ENCODE results near the gene AGR3. TPM values are rescaled to one million over a fixed set of nuclear protein-coding genes. Genes with fewer than 3 reads are reported as not detected.

The AGR3 gene
- total and polyA plus RNA-seq, 3 experiments from 2014 or later = not detected

DNA sequence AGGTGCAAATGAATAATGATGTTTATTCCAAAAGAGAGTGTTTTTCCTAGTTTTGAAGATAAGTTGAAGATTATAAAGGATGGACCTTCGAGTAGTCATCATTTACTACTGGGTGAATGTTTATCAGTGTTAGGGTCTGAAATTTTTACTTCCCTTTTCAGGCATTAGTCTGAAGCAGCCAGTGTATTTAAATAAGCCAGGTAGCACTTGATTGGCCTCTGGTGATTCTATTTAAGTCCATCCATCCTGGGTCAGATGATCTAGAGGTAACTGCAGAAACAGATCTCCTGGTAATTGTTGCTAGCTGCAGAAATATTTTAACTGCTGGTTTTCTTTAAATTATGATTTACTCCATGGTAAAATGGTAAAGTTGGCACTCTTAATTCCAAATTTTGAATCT, 42.9 kb downstream of the AGR3 start:
- Histone ChIP-seq H3K4me1 (ENCODE audit: insufficient read depth, low read length) (no peaks in the 10 kb centered on the region), H3K27ac (ENCODE audit: low read depth, low read length) (no peak overlapping the region), H3K4me3 (ENCODE audit: low read length) (no peak overlapping the region), H3K27me3 (ENCODE audit: insufficient read depth, low read length, poor library complexity, severe bottlenecking) (no peaks in the 10 kb centered on the region), H3K9me3 (ENCODE audit: low read length) (no peaks in the 10 kb centered on the region), H3K36me3 (ENCODE audit: insufficient read depth, low read length) (no peaks in the 10 kb centered on the region)
- Mint-ChIP-seq H3K36me3 (no peaks in the 10 kb centered on the region), H3K27ac (no peak overlapping the region), H3K27me3 (peaks cover 2 to 10% of the 10 kb centered on the region in 2 donors), H3K9me3 (no peaks in the 10 kb centered on the region), H3K4me1 (no peaks in the 10 kb centered on the region), H3K4me3 (no peak overlapping the region)
- CTCF ChIA-PET = no interaction called here
- POLR2A ChIA-PET = no interaction called here
- DNase-seq = no peak

DNA sequence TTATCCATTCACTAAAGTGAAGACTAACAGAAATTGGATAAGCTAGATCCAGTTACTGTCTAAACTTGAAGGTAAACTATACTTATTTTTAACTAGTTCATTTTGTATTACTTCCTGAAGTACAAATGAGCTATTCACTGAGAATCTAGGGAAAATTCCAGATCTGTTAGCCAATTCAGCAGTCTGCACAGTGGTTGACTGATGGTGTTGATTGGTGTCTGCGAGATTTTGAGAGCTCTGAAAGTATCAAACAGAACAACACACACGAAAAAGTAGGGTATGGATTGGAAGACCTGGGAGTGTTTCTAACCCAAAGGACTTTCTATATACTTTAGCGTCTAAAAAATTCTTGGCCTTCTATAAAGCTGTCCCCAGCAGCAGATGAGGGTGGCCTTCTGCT, 43.4 kb downstream of the AGR3 start:
- POLR2A ChIA-PET = no interaction called here
- H3K36me3 ChIP-seq (ENCODE audit: insufficient read depth, low read length) = no peaks in the 10 kb centered on the region
- no peaks in the 10 kb centered on the region for H3K4me1 ChIP-seq (ENCODE audit: insufficient read depth, low read length)
- Mint-ChIP-seq H3K9me3 (no peaks in the 10 kb centered on the region), H3K4me1 (no peaks in the 10 kb centered on the region), H3K27ac (no peak overlapping the region), H3K27me3 (peaks cover 1 to 10% of the 10 kb centered on the region in 2 donors), H3K4me3 (no peak overlapping the region), H3K36me3 (no peaks in the 10 kb centered on the region)
- H3K27me3 ChIP-seq (ENCODE audit: insufficient read depth, low read length, poor library complexity, severe bottlenecking) = no peaks in the 10 kb centered on the region
- CTCF ChIA-PET = no interaction called here
- no peak overlapping the region for H3K27ac ChIP-seq (ENCODE audit: low read depth, low read length)
- DNase-seq = no peak
- no peak overlapping the region for H3K4me3 ChIP-seq (ENCODE audit: low read length)
- H3K9me3 ChIP-seq (ENCODE audit: low read length) = no peaks in the 10 kb centered on the region

- ChIA-PET CTCF (no interaction called here), POLR2A (no interaction called here)
- DNase-seq = no peak
- Histone ChIP-seq H3K27ac (ENCODE audit: low read depth, low read length) (no peak overlapping the region), H3K36me3 (ENCODE audit: insufficient read depth, low read length) (no peaks in the 10 kb centered on the region), H3K4me3 (ENCODE audit: low read length) (no peak overlapping the region), H3K27me3 (ENCODE audit: insufficient read depth, low read length, poor library complexity, severe bottlenecking) (no peaks in the 10 kb centered on the region), H3K4me1 (ENCODE audit: insufficient read depth, low read length) (no peaks in the 10 kb centered on the region), H3K9me3 (ENCODE audit: low read length) (no peaks in the 10 kb centered on the region)
- H3K27me3 Mint-ChIP-seq = peaks cover 0 to 10% of the 10 kb centered on the region in 2 donors
- no peak overlapping the region for H3K4me3 Mint-ChIP-seq
- no peaks in the 10 kb centered on the region for H3K36me3 Mint-ChIP-seq
- H3K4me1 Mint-ChIP-seq = no peaks in the 10 kb centered on the region
- no peaks in the 10 kb centered on the region for H3K9me3 Mint-ChIP-seq
- no peak overlapping the region for H3K27ac Mint-ChIP-seq
These were observed 45.3 kb downstream of the AGR3 start for GRCh38 chr7:16836481-16836880.

- ChIA-PET POLR2A (no interaction called here), CTCF (no interaction called here)
- peaks cover 0 to 17% of the 10 kb centered on the region in 2 donors for H3K27me3 Mint-ChIP-seq
- Histone ChIP-seq H3K9me3 (ENCODE audit: low read length) (no peaks in the 10 kb centered on the region), H3K4me3 (ENCODE audit: low read length) (no peak overlapping the region), H3K27me3 (ENCODE audit: insufficient read depth, low read length, poor library complexity, severe bottlenecking) (no peaks in the 10 kb centered on the region), H3K4me1 (ENCODE audit: insufficient read depth, low read length) (no peaks in the 10 kb centered on the region), H3K27ac (ENCODE audit: low read depth, low read length) (no peak overlapping the region), H3K36me3 (ENCODE audit: insufficient read depth, low read length) (no peaks in the 10 kb centered on the region)
- H3K4me3 Mint-ChIP-seq = no peak overlapping the region
- H3K4me1 Mint-ChIP-seq = no peaks in the 10 kb centered on the region
- peaks cover 0 to 6% (median 0%) of the 10 kb centered on the region in 5 donors for H3K9me3 Mint-ChIP-seq
- H3K36me3 Mint-ChIP-seq = no peaks in the 10 kb centered on the region
- no peak overlapping the region for H3K27ac Mint-ChIP-seq
- DNase-seq = no peak
These were observed 48.4 kb downstream of the AGR3 start for GRCh38 chr7:16833373-16833772.

GRCh38 chr7:16826060-16826459, 55.7 kb downstream of the AGR3 start:
- ChIA-PET CTCF (no interaction called here), POLR2A (no interaction called here)
- Histone ChIP-seq H3K4me1 (ENCODE audit: insufficient read depth, low read length) (no peaks in the 10 kb centered on the region), H3K27me3 (ENCODE audit: insufficient read depth, low read length, poor library complexity, severe bottlenecking) (no peaks in the 10 kb centered on the region), H3K9me3 (ENCODE audit: low read length) (no peaks in the 10 kb centered on the region), H3K27ac (ENCODE audit: low read depth, low read length) (no peak overlapping the region), H3K4me3 (ENCODE audit: low read length) (no peak overlapping the region), H3K36me3 (ENCODE audit: insufficient read depth, low read length) (no peaks in the 10 kb centered on the region)
- Mint-ChIP-seq H3K9me3 (peaks cover 0 to 7% (median 0%) of the 10 kb centered on the region in 5 donors), H3K27ac (no peak overlapping the region), H3K4me3 (no peak overlapping the region), H3K4me1 (no peaks in the 10 kb centered on the region), H3K36me3 (no peaks in the 10 kb centered on the region), H3K27me3 (peaks cover 3 to 57% of the 10 kb centered on the region in 2 donors)
- no peak for DNase-seq

- Histone ChIP-seq H3K4me1 (ENCODE audit: insufficient read depth, low read length) (no peaks in the 10 kb centered on the region), H3K4me3 (ENCODE audit: low read length) (no peak overlapping the region), H3K27me3 (ENCODE audit: insufficient read depth, low read length, poor library complexity, severe bottlenecking) (no peaks in the 10 kb centered on the region), H3K36me3 (ENCODE audit: insufficient read depth, low read length) (no peaks in the 10 kb centered on the region), H3K9me3 (ENCODE audit: low read length) (no peaks in the 10 kb centered on the region), H3K27ac (ENCODE audit: low read depth, low read length) (no peak overlapping the region)
- DNase-seq = no peak
- POLR2A ChIA-PET = no interaction called here
- no peak overlapping the region for H3K4me3 Mint-ChIP-seq
- peaks cover 3 to 44% of the 10 kb centered on the region in 2 donors for H3K27me3 Mint-ChIP-seq
- H3K4me1 Mint-ChIP-seq = no peaks in the 10 kb centered on the region
- peaks cover 0 to 6% (median 0%) of the 10 kb centered on the region in 5 donors for H3K9me3 Mint-ChIP-seq
- CTCF ChIA-PET = no interaction called here
- no peaks in the 10 kb centered on the region for H3K36me3 Mint-ChIP-seq
- no peak overlapping the region for H3K27ac Mint-ChIP-seq
These were observed 59.8 kb downstream of the AGR3 start for GRCh38 chr7:16822029-16822428.

GRCh38 chr7:16818732-16819131, 63.1 kb downstream of the AGR3 start:
- CTCF ChIA-PET = no interaction called here
- no peaks in the 10 kb centered on the region for H3K4me1 ChIP-seq (ENCODE audit: insufficient read depth, low read length)

DNA sequence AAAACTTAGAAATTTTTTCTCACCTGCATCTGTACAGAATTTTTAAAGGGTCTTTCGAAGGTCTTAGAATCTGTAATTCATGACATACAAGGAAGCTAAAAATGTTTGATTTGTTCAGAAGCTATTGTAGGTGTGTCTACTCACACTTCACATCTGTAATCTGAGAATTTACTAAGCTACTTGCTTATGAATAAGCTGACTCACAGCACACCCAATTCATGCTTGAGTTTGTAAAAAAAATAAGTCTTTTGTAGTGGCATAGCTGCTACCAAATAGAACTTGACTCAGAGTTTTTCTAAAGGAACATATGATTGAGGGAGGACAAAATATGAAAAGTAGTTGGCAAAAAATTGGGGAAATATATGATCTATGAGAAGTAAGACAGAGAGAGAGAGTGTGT, 64.2 kb downstream of the AGR3 start:
- Mint-ChIP-seq H3K4me3 (no peak overlapping the region), H3K36me3 (no peaks in the 10 kb centered on the region), H3K9me3 (peaks cover 0 to 3% (median 0%) of the 10 kb centered on the region in 5 donors), H3K4me1 (no peaks in the 10 kb centered on the region), H3K27ac (no peak overlapping the region), H3K27me3 (peaks cover 0 to 26% of the 10 kb centered on the region in 2 donors)
- Histone ChIP-seq H3K36me3 (ENCODE audit: insufficient read depth, low read length) (no peaks in the 10 kb centered on the region), H3K9me3 (ENCODE audit: low read length) (no peaks in the 10 kb centered on the region), H3K27ac (ENCODE audit: low read depth, low read length) (no peak overlapping the region), H3K27me3 (ENCODE audit: insufficient read depth, low read length, poor library complexity, severe bottlenecking) (no peaks in the 10 kb centered on the region), H3K4me3 (ENCODE audit: low read length) (no peak overlapping the region), H3K4me1 (ENCODE audit: insufficient read depth, low read length) (no peaks in the 10 kb centered on the region)
- CTCF ChIA-PET = no interaction called here
- no peak for DNase-seq
- POLR2A ChIA-PET = no interaction called here

More at GRCh38 chr7:16818732-16819131, 63.1 kb downstream of the AGR3 start:
- Mint-ChIP-seq H3K4me1 (no peaks in the 10 kb centered on the region), H3K27ac (no peak overlapping the region), H3K27me3 (peaks cover 0 to 30% of the 10 kb centered on the region in 2 donors), H3K9me3 (peaks cover 0 to 3% (median 0%) of the 10 kb centered on the region in 5 donors), H3K4me3 (no peak overlapping the region), H3K36me3 (no peaks in the 10 kb centered on the region)
- Histone ChIP-seq H3K27me3 (ENCODE audit: insufficient read depth, low read length, poor library complexity, severe bottlenecking) (no peaks in the 10 kb centered on the region), H3K4me3 (ENCODE audit: low read length) (no peak overlapping the region), H3K9me3 (ENCODE audit: low read length) (no peaks in the 10 kb centered on the region), H3K27ac (ENCODE audit: low read depth, low read length) (no peak overlapping the region), H3K36me3 (ENCODE audit: insufficient read depth, low read length) (no peaks in the 10 kb centered on the region)
- DNase-seq = no peak
- POLR2A ChIA-PET = no interaction called here

DNA sequence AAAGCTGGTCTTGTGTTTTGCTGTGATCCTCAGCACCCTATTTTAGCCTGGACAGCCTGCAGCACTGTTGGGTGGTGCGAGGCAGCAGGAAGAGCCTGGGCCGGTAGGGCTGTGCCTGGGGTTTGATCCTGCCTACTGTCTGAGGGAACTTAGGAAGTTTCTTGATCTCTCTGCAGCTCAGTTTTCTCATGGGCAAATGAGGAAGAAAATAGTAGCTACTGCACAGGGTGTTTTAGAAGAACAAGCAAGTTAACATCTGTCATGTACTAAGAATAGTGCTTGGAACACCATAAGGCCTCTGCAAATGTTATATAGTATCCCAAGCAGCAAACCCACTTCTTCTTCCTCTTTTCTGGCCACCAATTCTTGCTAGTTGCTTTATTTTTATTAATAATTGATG, 65.0 kb downstream of the AGR3 start:
- Histone ChIP-seq H3K4me1 (ENCODE audit: insufficient read depth, low read length) (no peaks in the 10 kb centered on the region), H3K27me3 (ENCODE audit: insufficient read depth, low read length, poor library complexity, severe bottlenecking) (no peaks in the 10 kb centered on the region), H3K9me3 (ENCODE audit: low read length) (no peaks in the 10 kb centered on the region), H3K27ac (ENCODE audit: low read depth, low read length) (no peak overlapping the region), H3K36me3 (ENCODE audit: insufficient read depth, low read length) (no peaks in the 10 kb centered on the region), H3K4me3 (ENCODE audit: low read length) (no peak overlapping the region)
- no peaks in the 10 kb centered on the region for H3K4me1 Mint-ChIP-seq
- no peak for DNase-seq
- no peak overlapping the region for H3K4me3 Mint-ChIP-seq
- H3K9me3 Mint-ChIP-seq = peaks cover 0 to 3% (median 0%) of the 10 kb centered on the region in 5 donors
- peaks cover 0 to 19% of the 10 kb centered on the region in 2 donors for H3K27me3 Mint-ChIP-seq
- H3K27ac Mint-ChIP-seq = peak overlapping the region in 1 of 8 donors; percentile 36
- no peaks in the 10 kb centered on the region for H3K36me3 Mint-ChIP-seq
- ChIA-PET POLR2A (no interaction called here), CTCF (no interaction called here)

All from CD8-positive, alpha-beta memory T cell (primary cell).